Sciatic nerve (tissue), 2 donors: ENCODE results near the gene PLCH2. TPM values are rescaled to one million over a fixed set of nuclear protein-coding genes. Genes with fewer than 3 reads are reported as not detected.
"Not testable (repeated sequence)": the region's sequence is repeated elsewhere in the genome, so short reads cannot be mapped to it uniquely, and the experiment has no call there.

Source experiments
- ATAC-seq: fragments of 200-7000 bp; cut with Tn5 transposase; one replicate; pipeline ENCODE4 v1.9.1; 2020; ENCODE audit warnings: mild to moderate bottlenecking, moderate library complexity
- DNase-seq: peaks from one replicate; pipeline ENCODE4 v3.0.0-alpha.2; 2020; ENCODE audit warnings: low spot score
- intact Hi-C: fragments of 100-400 bp; cut with DNase I; formaldehyde crosslinking; loops from one replicate; pipeline ENCODE4 v1.14.2; 2022
- total RNA-seq: library from RNA; stranded (reverse); fragmentation: NEBNext Ultra II Directional; extraction: Animal tissue kit (Norgen Biotek cat#: 25700); gene quantifications from one replicate; pipeline ENCODE4 v1.2.1, GENCODE V29; 2021
- donor health status: DM: no; HTN: no; CAD: no.
- donor health status: DM: no; HTN: no; CAD: no.

The PLCH2 gene
- total RNA-seq, 1 donor from 2014 or later, result 1.1 TPM

GRCh38 chr1:2457444-2457843 is 18.6 kb upstream of the PLCH2 start:
- intact Hi-C loops, result no loop called here
- DNase-seq (no peak), ATAC-seq (no peak)

- no peak for ATAC-seq
- intact Hi-C loops, result no loop called here
- DNase-seq, result no peak
Measured at GRCh38 chr1:2458687-2459086, 17.4 kb upstream of the PLCH2 start.

GRCh38 chr1:2459102-2459753 is 16.9 kb upstream of the PLCH2 start:
- ATAC-seq, intact Hi-C loops, DNase-seq: not testable (repeated sequence)

GRCh38 chr1:2459757-2460156 is 16.3 kb upstream of the PLCH2 start:
- intact Hi-C loops, result no loop called here
- ATAC-seq, result peak; percentile 44
- no peak for DNase-seq

GRCh38 chr1:2460203-2460602 is 15.9 kb upstream of the PLCH2 start:
- DNase-seq (no peak), ATAC-seq (no peak)
- intact Hi-C loops, result no loop called here

- ATAC-seq (no peak), DNase-seq (no peak)
- intact Hi-C loops, result no loop called here
Measured at GRCh38 chr1:2460996-2461751, 14.9 kb upstream of the PLCH2 start.

- intact Hi-C loops, result no loop called here
- no peak for DNase-seq
- no peak for ATAC-seq
Measured at GRCh38 chr1:2462819-2463218, 13.3 kb upstream of the PLCH2 start.

- ATAC-seq, result no peak
- intact Hi-C loops, result no loop called here
- no peak for DNase-seq
Measured at GRCh38 chr1:2463396-2463795, 12.7 kb upstream of the PLCH2 start.

GRCh38 chr1:2465371-2466269 is 10.5 kb upstream of the PLCH2 start:
- intact Hi-C loops, result no loop called here
- no peak for DNase-seq
- ATAC-seq, result no peak

GRCh38 chr1:2466270-2466665 is 9.8 kb upstream of the PLCH2 start:
- intact Hi-C loops, result no loop called here
- no peak for DNase-seq

GRCh38 chr1:2466958-2467554 is 9.0 kb upstream of the PLCH2 start:
- DNase-seq (no peak), ATAC-seq (no peak)
- intact Hi-C loops, result no loop called here

More at GRCh38 chr1:2466270-2466665, 9.8 kb upstream of the PLCH2 start:
- ATAC-seq, result no peak

- no peak for DNase-seq
- no peak for ATAC-seq
- intact Hi-C loops, result no loop called here
Measured at GRCh38 chr1:2468041-2468472, 8.0 kb upstream of the PLCH2 start.

GRCh38 chr1:2468540-2468939 is 7.5 kb upstream of the PLCH2 start:
- no peak for DNase-seq

GRCh38 chr1:2469103-2469940 is 6.8 kb upstream of the PLCH2 start:
- no peak for DNase-seq
- intact Hi-C loops, result no loop called here
- no peak for ATAC-seq

More at GRCh38 chr1:2468540-2468939, 7.5 kb upstream of the PLCH2 start:
- ATAC-seq, result no peak
- intact Hi-C loops, result no loop called here

GRCh38 chr1:2470290-2471158 is 5.6 kb upstream of the PLCH2 start:
- intact Hi-C loops, result no loop called here
- no peak for DNase-seq
- ATAC-seq, result no peak

- DNase-seq (no peak), ATAC-seq (no peak)
- intact Hi-C loops, result no loop called here
Measured at GRCh38 chr1:2471159-2471471, 5.0 kb upstream of the PLCH2 start.

- no peak for DNase-seq
- intact Hi-C loops, result no loop called here
- ATAC-seq, result no peak
Measured at GRCh38 chr1:2471587-2472001, 4.5 kb upstream of the PLCH2 start.

GRCh38 chr1:2472109-2472508 is 4.0 kb upstream of the PLCH2 start:
- DNase-seq (no peak), ATAC-seq (no peak)
- intact Hi-C loops, result no loop called here
